Neuronal stem cell (in vitro differentiated cells): ENCODE results near the gene CHN2.

Experiments
- DNase-seq: peaks from one replicate; pipeline ENCODE4 v3.0.0-alpha.2; 2013; ENCODE audit warnings: low spot score
- H2AFZ ChIP-seq: one replicate; pipeline ENCODE4 v1.6.1; 2013; ENCODE audit warnings: mild to moderate bottlenecking, low read length, inconsistent platforms
- H2AK5ac ChIP-seq: 2 replicates; pipeline ENCODE4 v1.6.1; 2013; ENCODE audit warnings: low read depth, mild to moderate bottlenecking, inconsistent platforms, low read length, moderate library complexity, mixed read lengths
- H2BK120ac ChIP-seq: 2 replicates; pipeline ENCODE4 v1.6.1; 2013; ENCODE audit warnings: low read depth, mild to moderate bottlenecking, inconsistent platforms, low read length, moderate library complexity, mixed read lengths
- H2BK12ac ChIP-seq: one replicate; pipeline ENCODE4 v1.6.1; 2013; ENCODE audit warnings: low read length, inconsistent platforms
- H2BK15ac ChIP-seq: 2 replicates; pipeline ENCODE4 v1.6.1; 2013; ENCODE audit warnings: mild to moderate bottlenecking, low read length, inconsistent platforms, mixed read lengths
- H2BK5ac ChIP-seq: one replicate; pipeline ENCODE4 v1.6.1; 2013; ENCODE audit warnings: inconsistent platforms, mild to moderate bottlenecking, low read length, moderate library complexity
- H3K14ac ChIP-seq: one replicate; pipeline ENCODE4 v1.6.1; 2013; ENCODE audit warnings: low read length, inconsistent platforms
- H3K18ac ChIP-seq: 2 replicates; pipeline ENCODE4 v1.6.1; 2013; ENCODE audit warnings: low read length, inconsistent platforms
- H3K23ac ChIP-seq: 2 replicates; pipeline ENCODE4 v1.6.1; 2013; ENCODE audit warnings: low read depth, mild to moderate bottlenecking, mixed read lengths, low read length, inconsistent platforms; ENCODE audit not compliant: poor library complexity
- H3K27ac ChIP-seq: replicated peaks from 3 replicates; pipeline ENCODE4 v1.5.1; 2013; ENCODE audit warnings: low read length, inconsistent platforms
- H3K27me3 ChIP-seq, 3 experiments: 2 replicates each; pipeline ENCODE4 v1.6.1; 2013; ENCODE audit warnings: low read length in 3 of 3, mild to moderate bottlenecking in 2 of 3, inconsistent platforms in 1 of 3, low read depth in 1 of 3, mixed read lengths in 1 of 3, moderate library complexity in 1 of 3; ENCODE audit not compliant: control insufficient read depth in 3 of 3, insufficient read depth in 3 of 3
- H3K36me3 ChIP-seq, 2 donors: replicated peaks in 1 of 2; 2 replicates each; pipeline ENCODE4 v1.6.1; 2013; ENCODE audit warnings: low read length in 2 of 2; ENCODE audit not compliant: control insufficient read depth in 2 of 2, insufficient read depth in 2 of 2
- H3K4ac ChIP-seq: 2 replicates; pipeline ENCODE4 v1.6.1; 2013; ENCODE audit warnings: inconsistent platforms, mild to moderate bottlenecking, low read length, moderate library complexity
- H3K4me1 ChIP-seq, 2 donors: 1 replicate in 1 of 2; 2 replicates in 1 of 2; pipeline ENCODE4 v1.6.1; 2013; ENCODE audit warnings: low read length in 2 of 2, low read depth in 1 of 2; ENCODE audit not compliant: control insufficient read depth in 2 of 2, insufficient read depth in 1 of 2
- H3K4me2 ChIP-seq: one replicate; pipeline ENCODE4 v1.6.1; 2013; ENCODE audit warnings: mild to moderate bottlenecking, low read length, inconsistent platforms; ENCODE audit not compliant: insufficient read depth, poor library complexity, severe bottlenecking
- H3K4me3 ChIP-seq, 2 donors: 2 replicates each; pipeline ENCODE4 v1.5.1; 2013; ENCODE audit warnings: low read length in 2 of 2, mild to moderate bottlenecking in 2 of 2, inconsistent platforms in 1 of 2, moderate library complexity in 1 of 2
- H3K79me1 ChIP-seq: one replicate; pipeline ENCODE4 v1.6.1; 2013; ENCODE audit warnings: low read depth, mild to moderate bottlenecking, inconsistent platforms, low read length, moderate library complexity
- H3K9ac ChIP-seq: one replicate; pipeline ENCODE4 v1.6.1; 2013; ENCODE audit warnings: mild to moderate bottlenecking, low read depth, low read length, inconsistent platforms; ENCODE audit not compliant: poor library complexity
- H3K9me3 ChIP-seq, 2 donors: replicated peaks in 1 of 2; 2 replicates each; pipeline versions ENCODE3 to v1.6.1; 2013; ENCODE audit warnings: low read length in 2 of 2, mild to moderate bottlenecking in 2 of 2, inconsistent platforms in 1 of 2, low read depth in 1 of 2, mixed read lengths in 1 of 2, moderate library complexity in 1 of 2; ENCODE audit not compliant: control insufficient read depth in 2 of 2, insufficient read depth in 1 of 2
- H4K8ac ChIP-seq: one replicate; pipeline ENCODE4 v1.6.1; 2013; ENCODE audit warnings: low read depth, mild to moderate bottlenecking, inconsistent platforms, low read length, moderate library complexity
- H4K91ac ChIP-seq: one replicate; pipeline ENCODE4 v1.6.1; 2013; ENCODE audit warnings: low read length, low read depth, mild to moderate bottlenecking, inconsistent platforms; ENCODE audit not compliant: poor library complexity
- WGBS, 2 donors: extraction: QIAGEN DNeasy Blood & Tissue Kit; methylation state at CpG; one replicate each; pipeline ENCODE4 v1.1.7; 2013; ENCODE audit warnings: missing lambda C conversion rate in 2 of 2, mixed read lengths in 1 of 2; ENCODE audit not compliant: insufficient read length in 2 of 2, insufficient replicate concordance in 1 of 2; ENCODE audit errors: extremely low coverage in 2 of 2; 5-methylcytosine and 5-hydroxymethylcytosine counted together

Gene CHN2

DNA sequence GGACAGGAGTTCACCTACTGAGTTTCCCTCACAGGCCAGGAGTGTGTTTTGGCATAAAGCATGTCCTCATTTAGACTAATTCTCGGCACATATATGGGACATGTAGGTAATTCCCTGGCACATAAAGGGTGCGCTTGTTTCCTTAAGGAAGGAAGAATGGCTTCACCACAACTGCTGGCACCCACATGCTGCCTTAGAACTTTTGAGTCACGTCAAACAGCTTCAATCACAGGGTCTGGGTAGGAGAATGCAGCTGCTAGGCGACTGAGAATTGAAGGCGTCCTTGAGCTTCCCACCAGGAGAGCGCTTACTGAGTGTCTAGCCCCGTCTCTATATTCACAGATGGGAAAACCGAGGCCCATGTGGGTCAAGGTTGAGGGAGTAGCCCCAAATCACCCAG, 146.1 kb downstream of the CHN2 start:
- no peak for DNase-seq
- Histone ChIP-seq H3K9me3 (peaks cover 0 to 2% of the 10 kb centered on the region in 2 donors), H3K27ac (no peak overlapping the region), H3K4me2 (no peak overlapping the region), H3K4me1 (no peaks in the 10 kb centered on the region), H4K8ac (no peak overlapping the region), H3K14ac (no peak overlapping the region), H2AK5ac (no peak overlapping the region), H2BK12ac (no peak overlapping the region), H2AFZ (no peak overlapping the region), H4K91ac (no peak overlapping the region), H2BK15ac (no peak overlapping the region), H2BK5ac (no peak overlapping the region), H3K36me3 (no peaks in the 10 kb centered on the region), H3K27me3 (no peaks in the 10 kb centered on the region), H3K4ac (no peak overlapping the region), H3K79me1 (no peaks in the 10 kb centered on the region), H2BK120ac (no peak overlapping the region), H3K9ac (no peak overlapping the region), H3K18ac (no peak overlapping the region), H3K23ac (no peak overlapping the region), H3K4me3 (no peak overlapping the region)
- no CpG with 5 or more reads among the region's 8 CpGs for WGBS, 2 donors

DNA sequence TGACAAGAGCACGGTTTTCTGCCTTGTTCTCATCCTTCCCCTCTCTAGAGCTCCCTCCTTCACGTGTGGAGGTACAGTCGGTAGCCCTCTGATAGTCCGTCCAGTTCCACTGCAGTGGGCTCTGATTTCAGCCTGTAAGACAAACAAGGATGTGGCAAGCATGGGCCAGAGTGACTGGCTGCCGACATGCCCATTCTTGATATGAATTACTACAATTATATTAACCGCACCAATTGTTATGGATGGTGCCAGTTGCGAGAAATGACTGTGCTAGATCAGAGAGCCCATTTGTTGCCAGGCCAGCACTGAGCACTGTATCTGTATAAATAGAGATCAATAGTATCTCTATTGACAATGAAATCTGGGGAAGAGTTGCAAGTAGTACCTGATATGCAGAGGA, 146.6 kb downstream of the CHN2 start:
- H3K79me1 ChIP-seq: no peaks in the 10 kb centered on the region
- no peak overlapping the region for H3K23ac ChIP-seq
- no peak overlapping the region for H3K9ac ChIP-seq
- H2BK5ac ChIP-seq: no peak overlapping the region
- H3K18ac ChIP-seq: no peak overlapping the region
- no peaks in the 10 kb centered on the region for H3K27me3 ChIP-seq
- H3K4me2 ChIP-seq: no peak overlapping the region
- no peaks in the 10 kb centered on the region for H3K4me1 ChIP-seq
- H3K4me3 ChIP-seq: no peak overlapping the region
- no peak overlapping the region for H2BK15ac ChIP-seq
- H2AFZ ChIP-seq: no peak overlapping the region
- DNase-seq: no peak
- H3K27ac ChIP-seq: no peak overlapping the region
- H2BK120ac ChIP-seq: no peak overlapping the region
- H3K36me3 ChIP-seq: no peaks in the 10 kb centered on the region
- no peak overlapping the region for H4K91ac ChIP-seq
- H3K9me3 ChIP-seq: peaks cover 0 to 2% of the 10 kb centered on the region in 2 donors
- no peak overlapping the region for H2AK5ac ChIP-seq
- no peak overlapping the region for H3K4ac ChIP-seq
- no peak overlapping the region for H2BK12ac ChIP-seq
- H3K14ac ChIP-seq: no peak overlapping the region
- no CpG with 5 or more reads among the region's 7 CpGs for WGBS, 2 donors
- H4K8ac ChIP-seq: no peak overlapping the region

DNA sequence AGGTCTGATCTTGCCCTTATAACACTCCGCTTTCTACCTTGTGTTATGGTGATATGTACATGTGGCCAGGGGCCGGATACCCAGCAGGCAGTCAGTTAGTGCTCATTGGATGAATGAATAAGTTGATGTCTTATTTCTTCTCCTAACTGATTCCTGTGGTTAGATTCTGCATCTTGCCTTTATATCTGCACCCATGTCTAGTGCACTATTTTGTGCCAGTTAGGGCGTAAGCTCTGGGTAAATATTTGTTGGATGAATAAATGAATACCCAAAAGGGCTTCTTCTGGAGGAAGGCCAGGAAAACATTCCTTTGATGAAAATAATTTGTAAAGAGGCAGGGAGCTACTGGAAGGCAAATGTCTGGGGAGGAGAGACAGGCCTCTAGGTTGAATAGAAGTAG, 148.2 kb downstream of the CHN2 start:
- no peak overlapping the region for H2BK12ac ChIP-seq
- H3K4me1 ChIP-seq: no peaks in the 10 kb centered on the region
- H2AFZ ChIP-seq: no peak overlapping the region
- H4K8ac ChIP-seq: no peak overlapping the region
- WGBS, 2 donors: no CpG with 5 or more reads among the region's 3 CpGs
- no peak overlapping the region for H3K4ac ChIP-seq
- H3K4me2 ChIP-seq: no peak overlapping the region
- H3K9me3 ChIP-seq: peaks cover 0 to 2% of the 10 kb centered on the region in 2 donors
- H3K9ac ChIP-seq: no peak overlapping the region
- no peak overlapping the region for H2BK5ac ChIP-seq
- no peak overlapping the region for H3K23ac ChIP-seq
- no peaks in the 10 kb centered on the region for H3K36me3 ChIP-seq
- H2BK15ac ChIP-seq: no peak overlapping the region
- H3K18ac ChIP-seq: no peak overlapping the region
- H2BK120ac ChIP-seq: no peak overlapping the region
- H2AK5ac ChIP-seq: no peak overlapping the region
- no peak overlapping the region for H4K91ac ChIP-seq
- peaks cover 2% of the 10 kb centered on the region for H3K79me1 ChIP-seq
- H3K27ac ChIP-seq: no peak overlapping the region
- H3K27me3 ChIP-seq: no peaks in the 10 kb centered on the region
- H3K4me3 ChIP-seq: no peak overlapping the region
- no peak for DNase-seq
- no peak overlapping the region for H3K14ac ChIP-seq

DNA sequence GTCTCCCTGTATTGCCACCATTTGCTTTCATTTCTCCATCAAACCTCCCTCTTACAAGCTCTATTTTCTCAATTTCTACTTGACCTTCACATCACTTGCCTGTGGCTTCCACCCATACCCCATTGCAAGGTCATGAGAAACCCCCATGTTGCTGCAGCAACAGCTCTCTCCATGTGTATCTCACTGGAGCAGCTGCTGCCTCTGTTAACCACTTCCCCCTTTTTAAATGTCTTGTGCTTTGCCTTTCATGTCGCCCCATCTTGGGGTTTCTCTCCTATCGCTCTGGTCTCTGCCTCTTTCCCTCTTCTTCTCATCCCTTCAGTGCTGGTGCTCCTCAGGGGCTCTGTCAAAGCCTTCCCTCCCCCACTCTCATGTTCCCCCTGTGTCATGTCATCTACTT, 148.8 kb downstream of the CHN2 start:
- H4K91ac ChIP-seq: no peak overlapping the region
- H3K18ac ChIP-seq: no peak overlapping the region
- H3K4me2 ChIP-seq: no peak overlapping the region
- no peak overlapping the region for H4K8ac ChIP-seq
- H3K4me3 ChIP-seq: no peak overlapping the region
- no peak overlapping the region for H3K27ac ChIP-seq
- H3K14ac ChIP-seq: no peak overlapping the region
- H2BK15ac ChIP-seq: no peak overlapping the region
- peaks cover 0 to 2% of the 10 kb centered on the region in 2 donors for H3K9me3 ChIP-seq
- H2BK12ac ChIP-seq: no peak overlapping the region
- no peaks in the 10 kb centered on the region for H3K27me3 ChIP-seq
- no peak overlapping the region for H3K9ac ChIP-seq
- no peak overlapping the region for H2AK5ac ChIP-seq
- H2BK5ac ChIP-seq: no peak overlapping the region
- no peak overlapping the region for H2BK120ac ChIP-seq
- H3K4ac ChIP-seq: no peak overlapping the region
- H3K4me1 ChIP-seq: no peaks in the 10 kb centered on the region
- peaks cover 2% of the 10 kb centered on the region for H3K79me1 ChIP-seq
- H3K23ac ChIP-seq: no peak overlapping the region
- no CpG with 5 or more reads among the region's 2 CpGs for WGBS, 2 donors
- no peaks in the 10 kb centered on the region for H3K36me3 ChIP-seq
- DNase-seq: no peak
- H2AFZ ChIP-seq: no peak overlapping the region
